GM10266 (cell line): ENCODE results near the gene UBASH3A.

Source experiments
- DNase-seq: peaks from one replicate; pipeline ENCODE4 v3.0.0; 2012; ENCODE audit errors: extremely low spot score
- CTCF ChIP-seq: IDR thresholded peaks from 2 replicates; pipeline ENCODE4 v1.5.1; 2012; ENCODE audit warnings: mild to moderate bottlenecking, low read depth; ENCODE audit not compliant: control insufficient read depth, insufficient read depth; ENCODE audit errors: missing control alignments

The UBASH3A gene

GRCh38 chr21:42374864-42375499 is 28.7 kb upstream of the UBASH3A start:
- DNase-seq, result no peak
- no peak for TF ChIP-seq CTCF

GRCh38 chr21:42375506-42375905 is 28.2 kb upstream of the UBASH3A start:
- no peak for TF ChIP-seq CTCF
- no peak for DNase-seq

- DNase-seq, result no peak
- no peak for TF ChIP-seq CTCF
These were observed 27.8 kb upstream of the UBASH3A start for GRCh38 chr21:42375966-42376337.

- no peak for TF ChIP-seq CTCF
- DNase-seq, result no peak
These were observed 27.2 kb upstream of the UBASH3A start for GRCh38 chr21:42376338-42376982.

GRCh38 chr21:42377211-42377950 is 26.3 kb upstream of the UBASH3A start:
- no peak for DNase-seq

GRCh38 chr21:42377951-42378340 is 25.8 kb upstream of the UBASH3A start:
- TF ChIP-seq CTCF, result no peak
- DNase-seq, result no peak

More at GRCh38 chr21:42377211-42377950, 26.3 kb upstream of the UBASH3A start:
- no peak for TF ChIP-seq CTCF

- no peak for TF ChIP-seq CTCF
- no peak for DNase-seq
These were observed 25.3 kb upstream of the UBASH3A start for GRCh38 chr21:42378418-42378817.
